IPS-NIHi7 (cell line): ENCODE measurements around the gene EIF2B2.

Source experiments
- DNase-seq: peaks from one replicate; pipeline ENCODE4 v3.0.0; 2012; ENCODE audit warnings: mixed read lengths; ENCODE audit errors: extremely low spot score

Gene EIF2B2

DNA sequence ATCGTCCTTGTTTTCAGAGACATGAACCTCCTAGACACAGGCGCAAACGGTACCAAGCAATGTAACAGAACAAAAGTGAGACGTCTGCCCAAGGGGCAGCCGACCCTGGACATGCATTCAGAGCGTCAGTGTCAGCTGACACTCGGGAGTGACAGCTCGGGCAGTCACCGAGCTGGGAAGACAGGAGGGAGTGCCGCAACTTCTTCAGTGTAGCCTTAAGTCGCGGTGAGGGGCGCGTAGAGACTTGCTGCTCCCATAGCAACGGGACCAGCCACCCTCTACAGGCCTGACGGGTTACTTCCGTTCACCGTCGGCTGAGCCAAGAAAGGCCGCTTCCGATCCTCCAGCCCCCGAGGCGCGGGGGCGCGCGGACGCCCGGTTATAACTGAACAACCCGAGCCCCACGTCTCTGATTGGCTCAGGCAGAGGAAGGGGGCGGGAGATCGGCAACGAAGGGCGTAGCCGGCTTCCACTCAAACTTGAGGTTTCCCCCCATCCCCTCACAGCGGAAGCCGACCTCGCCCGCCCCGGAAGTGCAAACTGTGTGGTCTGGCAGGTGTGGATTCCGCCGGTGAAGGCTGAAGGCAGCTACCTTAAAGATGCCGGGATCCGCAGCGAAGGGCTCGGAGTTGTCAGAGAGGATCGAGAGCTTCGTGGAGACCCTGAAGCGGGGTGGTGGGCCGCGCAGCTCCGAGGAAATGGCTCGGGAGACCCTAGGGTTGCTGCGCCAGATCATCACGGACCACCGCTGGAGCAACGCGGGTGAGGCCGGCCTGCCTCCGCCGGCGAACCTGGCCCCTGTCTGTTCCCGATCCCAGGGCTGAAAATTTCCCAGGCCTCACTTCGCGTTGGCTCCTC, at the start of gene EIF2B2:
EIF2B2 (plus strand) TSS at position 530 of the 858 bp plus-strand sequence; CDS start at position 600, 70 bp downstream.
- peak; percentile 98 for DNase-seq

- DNase-seq = no peak
Observed at GRCh38 chr14:74953686-74954085, 49.0 kb upstream of the EIF2B2 start.

GRCh38 chr14:74954232-74954946, 48.3 kb upstream of the EIF2B2 start:
- no peak for DNase-seq

DNA sequence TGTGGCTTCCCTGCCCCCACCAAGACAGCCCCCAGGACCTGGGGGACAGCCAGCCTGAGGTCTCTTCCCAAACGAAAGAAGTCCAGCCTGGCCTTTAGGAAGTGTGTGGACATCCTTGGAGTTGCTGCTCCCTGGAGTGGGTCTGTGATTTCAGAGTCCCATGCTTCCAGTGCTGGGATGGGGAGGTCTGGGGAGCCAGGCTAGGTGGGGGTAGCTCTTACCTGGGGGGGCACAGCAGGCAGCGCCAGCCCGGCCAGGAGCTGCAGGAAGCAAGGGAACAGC, 47.8 kb upstream of the EIF2B2 start:
- no peak for DNase-seq

DNA sequence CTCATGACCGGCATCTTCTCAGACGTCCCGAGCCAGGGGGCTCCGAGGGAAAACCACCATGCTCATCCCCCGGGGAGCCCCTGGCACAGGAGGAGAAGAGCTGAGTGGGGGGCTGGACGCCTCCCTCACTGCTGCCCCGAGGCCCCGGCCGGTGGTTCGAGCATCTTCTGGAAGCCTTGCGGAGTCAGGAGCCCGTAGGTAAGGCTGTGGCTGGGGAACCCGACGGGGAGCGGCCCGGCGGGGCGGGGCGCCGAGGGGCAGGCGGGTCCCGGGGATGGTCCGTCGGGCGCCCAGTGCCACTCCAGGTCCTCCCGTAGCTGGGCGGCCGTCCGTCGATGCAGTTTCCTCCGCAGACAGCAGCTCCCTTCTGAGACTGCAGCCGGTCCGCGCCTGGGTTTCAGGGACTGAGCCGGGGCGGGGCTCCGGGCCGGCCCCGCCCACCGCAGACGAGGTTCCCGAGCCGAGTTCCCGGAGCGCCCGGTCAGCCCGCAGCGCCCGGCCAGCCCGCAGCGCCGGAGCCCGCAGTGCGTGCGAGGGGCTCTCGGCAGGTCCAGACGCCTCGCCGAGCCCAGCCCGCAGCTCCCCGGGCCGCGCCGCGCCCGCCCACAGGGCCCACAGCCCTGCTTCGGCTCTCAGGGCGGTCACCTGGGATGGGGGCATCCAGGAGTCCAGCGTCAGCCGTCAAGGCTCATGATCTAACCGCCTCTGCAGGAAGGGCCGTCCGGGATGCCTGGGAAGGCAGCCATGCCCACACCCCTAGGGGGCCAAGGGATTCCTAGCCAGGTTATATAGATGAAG, 47.3 kb upstream of the EIF2B2 start, which contains the start of gene PGF:
PGF (minus strand) TSS at position 369 of the 798 bp plus-strand sequence; CDS start at position 14, 355 bp downstream.
- peak; percentile 87 for DNase-seq

- DNase-seq = no peak
Observed at GRCh38 chr14:74956027-74956279, 46.8 kb upstream of the EIF2B2 start.

GRCh38 chr14:74956280-74957072, 46.2 kb upstream of the EIF2B2 start:
- DNase-seq = no peak

DNA sequence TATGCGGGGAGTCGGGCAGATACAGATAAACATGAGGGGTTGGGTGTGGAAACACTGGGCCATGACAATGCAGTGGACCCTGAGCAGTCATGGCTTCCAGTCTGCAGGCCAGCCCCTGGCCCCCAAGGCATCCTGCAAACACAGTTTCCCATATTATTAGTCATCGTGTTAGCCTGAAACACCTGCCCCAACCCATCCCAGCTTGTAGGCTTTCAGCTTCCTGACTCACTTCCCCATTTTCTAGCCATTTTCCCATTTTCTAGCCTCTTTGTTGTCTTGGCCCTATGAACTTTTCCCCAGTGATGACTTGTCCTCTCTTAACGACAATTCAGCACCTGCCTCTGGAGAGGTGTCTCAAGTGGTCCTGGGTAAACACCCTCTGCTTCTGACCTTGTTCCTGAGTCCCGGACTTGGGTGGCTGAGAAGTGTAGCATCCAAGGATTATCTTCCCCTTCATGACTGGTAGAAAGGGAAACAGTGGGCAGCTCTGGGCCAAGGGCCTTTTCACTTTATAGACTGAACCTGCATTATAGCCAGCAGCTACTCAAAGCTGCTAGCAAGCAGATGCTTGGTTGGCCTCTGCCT, 43.0 kb upstream of the EIF2B2 start:
- no peak for DNase-seq

DNA sequence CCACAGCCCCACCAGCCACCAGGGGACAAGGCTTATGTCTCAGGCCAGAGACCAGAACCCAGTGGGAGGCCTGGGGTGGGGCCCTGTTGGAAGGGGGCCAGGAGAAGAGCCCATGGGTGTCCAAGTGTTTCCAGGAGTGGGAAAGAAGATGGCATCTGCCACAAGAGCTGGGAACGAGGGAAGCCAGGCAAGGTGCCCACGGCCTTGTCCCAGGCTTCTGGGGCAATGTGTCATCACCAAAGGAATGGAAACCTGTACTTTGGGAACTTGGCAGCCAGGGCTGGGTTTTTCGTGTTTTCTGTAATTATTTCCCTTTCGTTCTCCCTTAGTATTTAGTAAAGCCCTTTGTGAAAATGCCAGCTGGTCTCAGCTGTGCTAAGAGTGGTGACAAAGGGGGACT, 42.0 kb upstream of the EIF2B2 start:
- DNase-seq = no peak

GRCh38 chr14:74961238-74961911, 41.3 kb upstream of the EIF2B2 start:
- DNase-seq = no peak

GRCh38 chr14:74962046-74962445, 40.7 kb upstream of the EIF2B2 start:
- DNase-seq = no peak

DNA sequence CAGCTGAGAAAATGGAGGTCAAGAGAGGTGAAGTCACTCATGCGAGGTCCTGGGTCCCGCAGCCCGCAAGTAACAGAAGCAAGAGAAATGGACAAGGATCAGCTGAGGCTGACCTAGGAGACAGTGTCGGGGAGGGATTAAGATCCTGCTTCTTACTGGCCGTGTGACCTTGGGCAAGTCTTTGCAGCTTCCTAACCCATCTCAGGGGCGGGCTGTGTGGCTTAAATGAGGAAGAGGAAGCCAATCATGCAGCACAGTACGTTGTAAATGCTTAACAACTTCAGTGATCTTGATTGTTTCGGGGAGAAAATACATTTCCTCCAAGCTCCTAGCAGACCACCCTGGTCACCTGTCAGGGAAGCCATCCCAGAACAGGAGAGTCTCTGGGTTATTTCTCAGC, 40.2 kb upstream of the EIF2B2 start:
- no peak for DNase-seq

DNA sequence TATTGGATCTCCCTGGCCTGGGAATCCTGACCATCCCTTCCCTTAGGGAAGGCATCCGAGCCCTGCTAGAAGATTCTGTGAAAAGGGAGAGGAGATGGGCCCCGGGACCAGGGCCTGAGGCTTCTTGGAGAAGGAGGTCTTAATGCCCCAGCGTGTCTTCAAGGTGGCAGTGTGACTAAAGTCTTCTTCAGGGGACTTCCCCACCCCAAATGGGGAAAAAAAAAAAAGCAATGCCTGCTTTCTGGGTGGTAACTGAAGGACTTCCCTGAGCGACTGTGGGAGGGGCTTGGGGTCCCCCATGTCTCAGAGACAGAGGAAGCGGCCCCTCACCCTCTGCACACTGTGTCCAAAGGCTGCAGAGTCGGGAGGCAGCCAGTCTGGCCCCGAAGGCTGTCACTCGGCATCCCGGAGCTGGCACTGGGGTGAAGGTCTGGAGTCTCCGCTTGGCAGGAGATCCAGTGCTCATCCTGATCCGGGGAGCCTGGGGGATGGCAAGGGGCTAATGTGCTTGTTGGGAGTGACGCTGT, 39.5 kb upstream of the EIF2B2 start:
- no peak for DNase-seq

GRCh38 chr14:74963705-74964271, 38.9 kb upstream of the EIF2B2 start:
- DNase-seq = no peak

GRCh38 chr14:74964787-74965485, 37.8 kb upstream of the EIF2B2 start:
- DNase-seq = no peak

DNA sequence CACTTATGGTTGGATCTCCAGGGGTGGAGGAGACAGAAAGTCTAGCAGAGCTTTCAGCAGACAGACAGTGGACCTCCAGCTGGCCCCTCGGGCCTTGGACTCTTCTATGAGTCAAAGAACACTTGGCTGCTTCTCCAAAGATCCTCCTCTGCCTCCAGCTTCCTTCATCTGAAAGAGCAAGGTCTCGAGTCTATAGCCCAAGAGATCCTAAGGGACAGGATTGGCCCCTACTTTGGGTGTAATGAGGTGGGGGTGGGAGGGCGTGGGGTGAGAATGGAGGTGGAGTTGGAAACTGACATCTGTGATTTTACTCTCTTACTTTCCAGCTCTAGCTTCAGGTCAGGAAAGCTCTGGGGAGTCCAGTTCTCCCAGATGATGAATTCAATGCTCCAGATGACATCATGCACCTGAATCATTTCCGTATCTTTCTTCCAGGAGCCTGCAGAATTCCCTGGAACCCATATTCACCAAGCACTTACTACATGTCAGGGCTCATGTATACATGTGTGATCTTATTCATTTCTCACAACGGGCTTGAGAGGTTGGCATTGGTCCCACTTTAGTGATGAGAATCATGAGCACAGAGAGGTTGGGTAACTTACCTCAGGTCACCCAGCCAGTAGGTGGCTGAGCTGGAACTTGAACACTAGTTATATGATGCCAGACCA, 37.1 kb upstream of the EIF2B2 start:
- no peak for DNase-seq

GRCh38 chr14:74968811-74969210, 33.9 kb upstream of the EIF2B2 start:
- no peak for DNase-seq

GRCh38 chr14:74973003-74973653, 29.6 kb upstream of the EIF2B2 start:
- no peak for DNase-seq
